SK-N-SH treated with all-trans-retinoic acid at 6 μM for 48 hours (cell line): ENCODE measurements around the gene LAPTM5.

Source experiments
- ATAC-seq: fragments of 200-7000 bp; cut with Tn5 transposase; 3 replicates; pipeline ENCODE4 v1.9.1; 2020; ENCODE audit warnings: mild to moderate bottlenecking, moderate library complexity
- ARNTL ChIP-seq: fragments of 450-650 bp; formaldehyde crosslinking; IDR thresholded peaks from 2 replicates; pipeline ENCODE4 v1.5.0; 2020; ENCODE audit warnings: low read depth, mild to moderate bottlenecking, moderate library complexity, borderline replicate concordance
- BACH2 ChIP-seq: fragments of 250-450 bp; sonication (Bioruptor Pico); IDR thresholded peaks from 2 replicates; pipeline ENCODE4 v1.9.0; 2021; ENCODE audit warnings: mild to moderate bottlenecking, borderline replicate concordance
- CSDC2 ChIP-seq: fragments of 250-450 bp; sonication (Bioruptor Pico); IDR thresholded peaks from 2 replicates; pipeline ENCODE4 v1.5.0; 2020; ENCODE audit warnings: mild to moderate bottlenecking, moderate library complexity
- CSRNP3 ChIP-seq: fragments of 250-450 bp; sonication (Bioruptor Pico); IDR thresholded peaks from 2 replicates; pipeline ENCODE4 v1.5.1; 2021; ENCODE audit warnings: mild to moderate bottlenecking, moderate library complexity
- ESRRG ChIP-seq: fragments of 250-450 bp; sonication (Bioruptor Pico); IDR thresholded peaks from 2 replicates; pipeline ENCODE4 v1.6.1; 2021; ENCODE audit warnings: mild to moderate bottlenecking
- GLIS3 ChIP-seq: fragments of 250-450 bp; sonication (Bioruptor Pico); IDR thresholded peaks from 2 replicates; pipeline ENCODE4 v1.5.0; 2020; ENCODE audit warnings: mild to moderate bottlenecking, moderate library complexity
- OSR1 ChIP-seq: fragments of 250-450 bp; sonication (Bioruptor Pico); IDR thresholded peaks from 2 replicates; pipeline ENCODE4 v1.8.0; 2022; ENCODE audit warnings: moderate library complexity, mild to moderate bottlenecking, inconsistent platforms
- PATZ1 ChIP-seq: fragments of 250-450 bp; sonication (Bioruptor Pico); IDR thresholded peaks from 2 replicates; pipeline ENCODE4 v1.8.0; 2020; ENCODE audit warnings: mild to moderate bottlenecking, moderate library complexity, borderline replicate concordance
- RARB ChIP-seq: fragments of 250-450 bp; sonication (Bioruptor Pico); IDR thresholded peaks from 2 replicates; pipeline ENCODE4 v1.8.0; 2021; ENCODE audit warnings: mild to moderate bottlenecking, moderate library complexity
- SNAI2 ChIP-seq: fragments of 250-450 bp; sonication (Bioruptor Pico); IDR thresholded peaks from 2 replicates; pipeline ENCODE4 v1.5.0; 2020; ENCODE audit warnings: mild to moderate bottlenecking, moderate library complexity
- TCF4 ChIP-seq: fragments of 250-450 bp; sonication (Bioruptor Pico); IDR thresholded peaks from 2 replicates; pipeline ENCODE4 v1.8.0; 2021; ENCODE audit warnings: mild to moderate bottlenecking, moderate library complexity, borderline replicate concordance
- TOX ChIP-seq: fragments of 250-450 bp; sonication (Bioruptor Pico); IDR thresholded peaks from 2 replicates; pipeline ENCODE4 v1.8.0; 2021; ENCODE audit warnings: mild to moderate bottlenecking, moderate library complexity, borderline replicate concordance
- TSHZ2 ChIP-seq: fragments of 250-450 bp; sonication (Bioruptor Pico); IDR thresholded peaks from 2 replicates; pipeline ENCODE4 v1.5.0; 2020; ENCODE audit warnings: mild to moderate bottlenecking, moderate library complexity
- ZC3H10 ChIP-seq: fragments of 250-450 bp; sonication (Bioruptor Pico); IDR thresholded peaks from 2 replicates; pipeline ENCODE4 v1.5.1; 2021; ENCODE audit warnings: mild to moderate bottlenecking, moderate library complexity
- ZFP3 ChIP-seq: fragments of 250-450 bp; sonication (Bioruptor Pico); IDR thresholded peaks from 2 replicates; pipeline ENCODE4 v1.5.0; 2020; ENCODE audit warnings: mild to moderate bottlenecking, moderate library complexity
- ZFP30 ChIP-seq: fragments of 450-650 bp; formaldehyde crosslinking; IDR thresholded peaks from 2 replicates; pipeline ENCODE4 v1.5.0; 2022; ENCODE audit warnings: mild to moderate bottlenecking, moderate library complexity
- ZNF565 ChIP-seq: fragments of 450-650 bp; formaldehyde crosslinking; conservative IDR thresholded peaks from 2 replicates; pipeline ENCODE4 v1.5.0; 2020; ENCODE audit warnings: low read depth, mild to moderate bottlenecking, moderate library complexity
- ZNF70 ChIP-seq: fragments of 450-650 bp; formaldehyde crosslinking; IDR thresholded peaks from 2 replicates; pipeline ENCODE4 v1.5.0; 2020; ENCODE audit warnings: mild to moderate bottlenecking, moderate library complexity
- TF ChIP-seq, protein P1 (sequence below): fragments of 250-450 bp; sonication (Bioruptor Pico); IDR thresholded peaks from 2 replicates; pipeline ENCODE4 v1.5.1; 2020; ENCODE audit warnings: low read depth, mild to moderate bottlenecking, moderate library complexity
- TF ChIP-seq, protein P2 (sequence below): fragments of 250-450 bp; sonication (Bioruptor Pico); IDR thresholded peaks from 2 replicates; pipeline ENCODE4 v1.8.0; 2021; ENCODE audit warnings: low read depth, mild to moderate bottlenecking, moderate library complexity, borderline replicate concordance

Gene LAPTM5

GRCh38 chr1:30704765-30705509, 52.6 kb downstream of the LAPTM5 start:
- ATAC-seq, result no peak
- no peak for TF ChIP-seq PATZ1
- TF ChIP-seq BACH2 (CRISPR knock-in tag), result no peak
- no peak for TF ChIP-seq ZNF565 (CRISPR knock-in tag)
- TF ChIP-seq, protein P1, sequence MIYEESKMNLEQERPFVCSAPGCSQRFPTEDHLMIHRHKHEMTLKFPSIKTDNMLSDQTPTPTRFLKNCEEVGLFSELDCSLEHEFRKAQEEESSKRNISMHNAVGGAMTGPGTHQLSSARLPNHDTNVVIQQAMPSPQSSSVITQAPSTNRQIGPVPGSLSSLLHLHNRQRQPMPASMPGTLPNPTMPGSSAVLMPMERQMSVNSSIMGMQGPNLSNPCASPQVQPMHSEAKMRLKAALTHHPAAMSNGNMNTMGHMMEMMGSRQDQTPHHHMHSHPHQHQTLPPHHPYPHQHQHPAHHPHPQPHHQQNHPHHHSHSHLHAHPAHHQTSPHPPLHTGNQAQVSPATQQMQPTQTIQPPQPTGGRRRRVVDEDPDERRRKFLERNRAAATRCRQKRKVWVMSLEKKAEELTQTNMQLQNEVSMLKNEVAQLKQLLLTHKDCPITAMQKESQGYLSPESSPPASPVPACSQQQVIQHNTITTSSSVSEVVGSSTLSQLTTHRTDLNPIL (CRISPR knock-in tag), result no peak
- no peak for TF ChIP-seq ARNTL (CRISPR knock-in tag)
- no peak for TF ChIP-seq CSRNP3 (CRISPR knock-in tag)
- TF ChIP-seq SNAI2, result no peak
- TF ChIP-seq TSHZ2 (CRISPR knock-in tag), result no peak
- TF ChIP-seq TCF4 (CRISPR knock-in tag), result no peak
- TF ChIP-seq TOX (CRISPR knock-in tag), result no peak
- no peak for TF ChIP-seq OSR1
- TF ChIP-seq ZC3H10 (CRISPR knock-in tag), result no peak
- no peak for TF ChIP-seq GLIS3 (CRISPR knock-in tag)
- TF ChIP-seq, protein P2, sequence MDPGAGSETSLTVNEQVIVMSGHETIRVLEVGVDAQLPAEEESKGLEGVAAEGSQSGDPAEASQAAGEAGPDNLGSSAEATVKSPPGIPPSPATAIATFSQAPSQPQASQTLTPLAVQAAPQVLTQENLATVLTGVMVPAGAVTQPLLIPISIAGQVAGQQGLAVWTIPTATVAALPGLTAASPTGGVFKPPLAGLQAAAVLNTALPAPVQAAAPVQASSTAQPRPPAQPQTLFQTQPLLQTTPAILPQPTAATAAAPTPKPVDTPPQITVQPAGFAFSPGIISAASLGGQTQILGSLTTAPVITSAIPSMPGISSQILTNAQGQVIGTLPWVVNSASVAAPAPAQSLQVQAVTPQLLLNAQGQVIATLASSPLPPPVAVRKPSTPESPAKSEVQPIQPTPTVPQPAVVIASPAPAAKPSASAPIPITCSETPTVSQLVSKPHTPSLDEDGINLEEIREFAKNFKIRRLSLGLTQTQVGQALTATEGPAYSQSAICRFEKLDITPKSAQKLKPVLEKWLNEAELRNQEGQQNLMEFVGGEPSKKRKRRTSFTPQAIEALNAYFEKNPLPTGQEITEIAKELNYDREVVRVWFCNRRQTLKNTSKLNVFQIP (CRISPR knock-in tag), result no peak

- ATAC-seq, result no peak
- TF ChIP-seq OSR1, result no peak
- TF ChIP-seq TCF4 (CRISPR knock-in tag), result no peak
- no peak for TF ChIP-seq ARNTL (CRISPR knock-in tag)
- TF ChIP-seq GLIS3 (CRISPR knock-in tag), result no peak
- no peak for TF ChIP-seq ZNF70
- no peak for TF ChIP-seq ESRRG (CRISPR knock-in tag)
- TF ChIP-seq BACH2 (CRISPR knock-in tag), result no peak
- TF ChIP-seq, protein P2 (CRISPR knock-in tag), result no peak
- TF ChIP-seq TSHZ2 (CRISPR knock-in tag), result no peak
- TF ChIP-seq ZNF565 (CRISPR knock-in tag), result no peak
- TF ChIP-seq CSDC2 (CRISPR knock-in tag), result no peak
- TF ChIP-seq RARB (CRISPR knock-in tag), result no peak
- no peak for TF ChIP-seq TOX (CRISPR knock-in tag)
- TF ChIP-seq ZC3H10 (CRISPR knock-in tag), result no peak
- TF ChIP-seq ZFP3 (CRISPR knock-in tag), result no peak
- no peak for TF ChIP-seq ZFP30 (CRISPR knock-in tag)
- no peak for TF ChIP-seq PATZ1
Measured at GRCh38 chr1:30704271-30704670, 53.3 kb downstream of the LAPTM5 start.
